ENCODE data around the gene ATP10A. TPM values are rescaled to one million over a fixed set of nuclear protein-coding genes. Genes with fewer than 3 reads are reported as not detected.

ATP10A gene
- total RNA-seq, 1 experiment from 2014 or later = 3.9 TPM

DNA sequence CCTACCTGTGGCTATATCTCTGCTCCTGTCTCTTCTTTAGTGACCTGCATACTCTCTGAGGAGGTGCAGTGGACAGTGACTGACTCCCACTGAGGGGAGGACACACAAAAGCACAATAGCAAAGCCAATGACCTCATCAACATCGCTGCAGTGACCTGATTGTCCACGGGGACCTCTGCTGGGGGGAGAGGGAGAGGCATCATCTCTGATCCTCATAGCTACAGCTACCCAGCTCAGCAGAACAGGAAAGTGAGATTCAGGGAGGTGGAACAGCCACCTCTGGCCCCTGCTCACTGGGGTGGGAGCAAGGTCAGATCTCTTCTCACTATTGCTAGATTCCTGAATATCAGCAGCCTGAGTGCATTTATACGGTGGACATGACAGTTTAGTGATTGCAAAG is 179.2 kb downstream of the ATP10A start:
- Histone ChIP-seq H2BK20ac (ENCODE audit: low read depth, low read length, poor library complexity, severe bottlenecking) (no peak overlapping the region), H3T11ph (ENCODE audit: low read length) (no peak overlapping the region), H3K79me1 (ENCODE audit: insufficient read depth, low read depth, low read length, poor library complexity, severe bottlenecking) (no peaks in the 10 kb centered on the region), H3K23me2 (ENCODE audit: insufficient read length, low read depth, low read length, poor library complexity, severe bottlenecking) (no peaks in the 10 kb centered on the region), H2AK5ac (ENCODE audit: insufficient read length, low read length) (no peak overlapping the region), H2BK5ac (ENCODE audit: insufficient read length, low read length) (no peak overlapping the region), H3K56ac (ENCODE audit: insufficient read length, low read depth, low read length) (no peak overlapping the region), H4K8ac (replicated peaks; ENCODE audit: insufficient read length, low read depth, low read length) (no peak overlapping the region), H3K9me3 (ENCODE audit: control insufficient read depth, low read depth, low read length) (no peaks in the 10 kb centered on the region), H3K9ac (ENCODE audit: extremely low read depth, insufficient read length, low read length) (no peak overlapping the region), H4K5ac (ENCODE audit: insufficient read length, low read depth, low read length) (no peak overlapping the region), H3K4me2 (ENCODE audit: insufficient read depth, insufficient read length, low read length) (no peak overlapping the region), H2AFZ (ENCODE audit: low read length) (no peak overlapping the region), H3K27me3 (ENCODE audit: insufficient read depth, low read length) (no peaks in the 10 kb centered on the region), H3K79me2 (ENCODE audit: insufficient read depth, low read length) (no peaks in the 10 kb centered on the region), H2BK12ac (ENCODE audit: insufficient read length, low read depth, low read length) (no peak overlapping the region), H3K4me1 (ENCODE audit: insufficient read depth, low read length) (no peaks in the 10 kb centered on the region), H2BK120ac (ENCODE audit: low read depth, low read length, poor library complexity, severe bottlenecking) (no peak overlapping the region), H3K18ac (ENCODE audit: insufficient read length, low read depth, low read length) (no peak overlapping the region), H3K4ac (ENCODE audit: low read depth, low read length) (no peak overlapping the region), H2BK15ac (ENCODE audit: low read depth, low read length) (no peak overlapping the region), H3K14ac (ENCODE audit: insufficient read depth, low read length) (no peak overlapping the region), H4K91ac (ENCODE audit: insufficient read length, low read depth, low read length) (no peak overlapping the region), H3K27ac (ENCODE audit: insufficient read length, low read depth, low read length) (no peak overlapping the region), H3K23ac (ENCODE audit: insufficient read length, low read depth, low read length) (no peak overlapping the region), H4K20me1 (ENCODE audit: control insufficient read depth, insufficient read depth, insufficient read length) (no peaks in the 10 kb centered on the region)
- H3K4me1 Mint-ChIP-seq = peaks cover 10 to 31% of the 10 kb centered on the region in 2 experiments
- no peak for DNase-seq
- H3K27me3 Mint-ChIP-seq (ENCODE audit: low read depth) = peaks cover 17% of the 10 kb centered on the region
- peaks cover 3 to 8% of the 10 kb centered on the region in 2 experiments; a peak in 3 of 5 replicates for H3K9me3 Mint-ChIP-seq
- H3K36me3 Mint-ChIP-seq (ENCODE audit: insufficient read depth in 1 of 3, low read depth in 3 of 3) = peaks cover 5 to 13% (median 12%) of the 10 kb centered on the region in 3 experiments; a peak in 6 of 7 replicates
- WGBS (ENCODE audit: extremely low coverage, insufficient read length, low lambda C conversion rate) = no CpG with 5 or more reads among the region's 3 CpGs
- H3K4me3 Mint-ChIP-seq = no peak overlapping the region
- peak; percentile 58 for TF ChIP-seq CTCF (conservative IDR thresholded peaks at IDR 0.05)
- no peak overlapping the region for H3K27ac Mint-ChIP-seq
